ENCODE results near the gene PCDHGB3.
A peak's percentile ranks its signal among the peaks of the same experiment; 100 is the strongest.
"Not testable (repeated sequence)": the region's sequence is repeated elsewhere in the genome, so short reads cannot be mapped to it uniquely, and the experiment has no call there.

Gene PCDHGB3

DNA sequence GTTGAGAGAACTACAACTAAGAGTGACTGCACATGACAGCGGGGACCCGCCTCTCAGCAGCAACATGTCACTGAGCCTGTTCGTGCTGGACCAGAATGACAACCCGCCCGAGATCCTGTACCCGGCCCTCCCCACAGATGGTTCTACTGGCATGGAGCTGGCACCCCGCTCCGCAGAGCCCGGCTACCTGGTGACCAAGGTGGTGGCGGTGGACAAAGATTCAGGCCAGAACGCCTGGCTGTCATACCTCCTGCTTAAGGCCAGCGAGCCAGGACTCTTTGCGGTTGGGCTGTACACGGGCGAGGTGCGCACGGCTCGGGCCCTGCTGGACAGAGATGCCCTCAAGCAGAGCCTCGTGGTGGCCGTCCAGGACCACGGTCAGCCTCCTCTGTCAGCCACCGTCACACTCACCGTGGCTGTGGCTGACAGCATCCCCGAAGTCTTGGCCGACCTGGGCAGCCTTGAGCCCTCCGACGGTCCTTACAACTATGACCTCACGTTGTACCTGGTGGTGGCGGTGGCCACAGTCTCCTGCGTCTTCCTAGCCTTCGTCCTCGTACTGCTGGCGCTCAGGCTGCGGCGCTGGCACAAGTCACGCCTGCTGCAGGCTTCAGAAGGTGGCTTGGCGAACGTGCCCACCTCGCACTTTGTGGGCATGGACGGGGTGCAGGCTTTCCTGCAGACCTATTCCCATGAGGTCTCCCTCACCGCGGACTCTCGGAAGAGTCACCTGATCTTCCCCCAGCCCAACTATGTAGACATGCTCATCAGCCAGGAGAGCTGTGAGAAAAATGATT lies 14.6 kb downstream of the PCDHGB3 start:
- Histone ChIP-seq H3K4me3 (replicated peaks; ENCODE audit: insufficient read depth, low read length) (no peak overlapping the region), H3K27me3 (ENCODE audit: insufficient read depth, poor library complexity, severe bottlenecking) (no peaks in the 10 kb centered on the region), H3K27ac (replicated peaks) (no peak overlapping the region)
- no peak for TF ChIP-seq POLR2AphosphoS5 (IDR thresholded peaks at IDR 0.05; ENCODE audit: low read depth)
- TF ChIP-seq, protein P1, sequence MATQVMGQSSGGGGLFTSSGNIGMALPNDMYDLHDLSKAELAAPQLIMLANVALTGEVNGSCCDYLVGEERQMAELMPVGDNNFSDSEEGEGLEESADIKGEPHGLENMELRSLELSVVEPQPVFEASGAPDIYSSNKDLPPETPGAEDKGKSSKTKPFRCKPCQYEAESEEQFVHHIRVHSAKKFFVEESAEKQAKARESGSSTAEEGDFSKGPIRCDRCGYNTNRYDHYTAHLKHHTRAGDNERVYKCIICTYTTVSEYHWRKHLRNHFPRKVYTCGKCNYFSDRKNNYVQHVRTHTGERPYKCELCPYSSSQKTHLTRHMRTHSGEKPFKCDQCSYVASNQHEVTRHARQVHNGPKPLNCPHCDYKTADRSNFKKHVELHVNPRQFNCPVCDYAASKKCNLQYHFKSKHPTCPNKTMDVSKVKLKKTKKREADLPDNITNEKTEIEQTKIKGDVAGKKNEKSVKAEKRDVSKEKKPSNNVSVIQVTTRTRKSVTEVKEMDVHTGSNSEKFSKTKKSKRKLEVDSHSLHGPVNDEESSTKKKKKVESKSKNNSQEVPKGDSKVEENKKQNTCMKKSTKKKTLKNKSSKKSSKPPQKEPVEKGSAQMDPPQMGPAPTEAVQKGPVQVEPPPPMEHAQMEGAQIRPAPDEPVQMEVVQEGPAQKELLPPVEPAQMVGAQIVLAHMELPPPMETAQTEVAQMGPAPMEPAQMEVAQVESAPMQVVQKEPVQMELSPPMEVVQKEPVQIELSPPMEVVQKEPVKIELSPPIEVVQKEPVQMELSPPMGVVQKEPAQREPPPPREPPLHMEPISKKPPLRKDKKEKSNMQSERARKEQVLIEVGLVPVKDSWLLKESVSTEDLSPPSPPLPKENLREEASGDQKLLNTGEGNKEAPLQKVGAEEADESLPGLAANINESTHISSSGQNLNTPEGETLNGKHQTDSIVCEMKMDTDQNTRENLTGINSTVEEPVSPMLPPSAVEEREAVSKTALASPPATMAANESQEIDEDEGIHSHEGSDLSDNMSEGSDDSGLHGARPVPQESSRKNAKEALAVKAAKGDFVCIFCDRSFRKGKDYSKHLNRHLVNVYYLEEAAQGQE (IDR thresholded peaks at IDR 0.05; ENCODE audit: insufficient replicate concordance, low read depth) = no peak
- TF ChIP-seq SPI1 (IDR thresholded peaks at IDR 0.05; ENCODE audit: borderline replicate concordance, low read depth) = no peak
- no peak for TF ChIP-seq GABPA (IDR thresholded peaks at IDR 0.05; ENCODE audit: low read depth)
- TF ChIP-seq, protein P2, sequence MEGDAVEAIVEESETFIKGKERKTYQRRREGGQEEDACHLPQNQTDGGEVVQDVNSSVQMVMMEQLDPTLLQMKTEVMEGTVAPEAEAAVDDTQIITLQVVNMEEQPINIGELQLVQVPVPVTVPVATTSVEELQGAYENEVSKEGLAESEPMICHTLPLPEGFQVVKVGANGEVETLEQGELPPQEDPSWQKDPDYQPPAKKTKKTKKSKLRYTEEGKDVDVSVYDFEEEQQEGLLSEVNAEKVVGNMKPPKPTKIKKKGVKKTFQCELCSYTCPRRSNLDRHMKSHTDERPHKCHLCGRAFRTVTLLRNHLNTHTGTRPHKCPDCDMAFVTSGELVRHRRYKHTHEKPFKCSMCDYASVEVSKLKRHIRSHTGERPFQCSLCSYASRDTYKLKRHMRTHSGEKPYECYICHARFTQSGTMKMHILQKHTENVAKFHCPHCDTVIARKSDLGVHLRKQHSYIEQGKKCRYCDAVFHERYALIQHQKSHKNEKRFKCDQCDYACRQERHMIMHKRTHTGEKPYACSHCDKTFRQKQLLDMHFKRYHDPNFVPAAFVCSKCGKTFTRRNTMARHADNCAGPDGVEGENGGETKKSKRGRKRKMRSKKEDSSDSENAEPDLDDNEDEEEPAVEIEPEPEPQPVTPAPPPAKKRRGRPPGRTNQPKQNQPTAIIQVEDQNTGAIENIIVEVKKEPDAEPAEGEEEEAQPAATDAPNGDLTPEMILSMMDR (IDR thresholded peaks at IDR 0.05; ENCODE audit: insufficient read depth, low read length) = no peak
- no peak for DNase-seq (ENCODE audit: low read depth in 1 of 2, low spot score in 1 of 2)

DNA sequence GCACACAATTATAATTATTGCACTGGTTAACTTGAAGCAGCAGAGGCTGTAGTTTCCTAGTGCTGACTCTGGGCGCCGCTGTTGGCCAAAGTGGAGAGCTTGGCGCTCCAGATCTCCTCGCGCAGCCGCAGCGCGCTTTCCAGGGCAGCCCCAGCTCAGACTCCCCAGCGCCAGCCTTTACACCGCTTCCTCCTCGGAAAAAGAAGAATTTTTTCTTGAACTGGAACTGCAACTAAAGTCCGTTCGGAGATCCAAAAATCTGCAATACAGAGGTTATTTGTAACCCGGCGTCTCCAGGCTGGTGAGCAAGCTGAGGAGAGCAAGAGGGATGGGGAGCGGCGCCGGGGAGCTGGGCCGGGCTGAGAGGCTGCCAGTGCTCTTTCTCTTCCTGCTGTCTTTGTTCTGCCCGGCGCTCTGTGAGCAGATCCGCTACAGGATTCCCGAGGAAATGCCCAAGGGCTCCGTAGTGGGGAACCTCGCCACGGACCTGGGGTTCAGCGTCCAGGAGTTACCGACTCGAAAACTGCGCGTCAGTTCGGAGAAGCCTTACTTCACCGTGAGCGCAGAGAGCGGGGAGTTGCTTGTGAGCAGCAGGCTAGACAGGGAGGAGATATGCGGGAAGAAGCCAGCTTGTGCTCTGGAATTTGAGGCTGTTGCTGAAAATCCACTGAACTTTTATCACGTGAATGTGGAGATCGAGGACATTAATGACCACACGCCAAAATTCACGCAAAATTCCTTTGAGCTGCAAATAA lies 17.7 kb downstream of the PCDHGB3 start, which contains the start of gene PCDHGB4:
PCDHGB4 (plus strand) TSS at position 142 of the 755 bp plus-strand sequence; CDS start at position 329, 187 bp downstream.
- peak within 1 kb of the TSS; percentile 37 for H3K4me3 ChIP-seq (replicated peaks; ENCODE audit: insufficient read depth, low read length)
- not testable (repeated sequence) for H3K27me3 ChIP-seq (ENCODE audit: insufficient read depth, poor library complexity, severe bottlenecking); H3K27ac ChIP-seq (replicated peaks)
- DNase-seq (ENCODE audit: low read depth in 1 of 2, low spot score in 1 of 2) = peak in 1 of 2 experiments; percentile 65
- TF ChIP-seq, protein P2 (IDR thresholded peaks at IDR 0.05; ENCODE audit: insufficient read depth, low read length) = peak; percentile 38

DNA sequence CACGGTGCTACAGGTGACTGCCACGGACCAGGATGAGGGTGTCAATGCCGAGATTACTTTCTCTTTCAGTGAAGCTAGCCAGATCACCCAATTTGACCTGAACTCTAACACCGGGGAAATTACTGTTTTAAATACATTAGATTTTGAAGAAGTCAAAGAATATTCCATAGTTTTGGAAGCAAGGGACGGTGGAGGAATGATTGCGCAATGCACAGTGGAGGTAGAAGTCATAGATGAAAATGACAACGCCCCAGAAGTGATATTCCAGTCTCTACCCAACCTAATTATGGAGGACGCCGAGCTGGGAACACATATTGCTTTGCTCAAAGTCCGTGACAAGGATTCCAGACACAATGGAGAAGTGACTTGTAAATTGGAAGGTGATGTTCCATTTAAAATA lies 18.6 kb downstream of the PCDHGB3 start:
- TF ChIP-seq, protein P1 (IDR thresholded peaks at IDR 0.05; ENCODE audit: insufficient replicate concordance, low read depth) = no peak
- TF ChIP-seq GABPA (IDR thresholded peaks at IDR 0.05; ENCODE audit: low read depth) = no peak
- no peak for TF ChIP-seq POLR2AphosphoS5 (IDR thresholded peaks at IDR 0.05; ENCODE audit: low read depth)
- TF ChIP-seq, protein P2 (IDR thresholded peaks at IDR 0.05; ENCODE audit: insufficient read depth, low read length) = no peak
- TF ChIP-seq SPI1 (IDR thresholded peaks at IDR 0.05; ENCODE audit: borderline replicate concordance, low read depth) = no peak
- DNase-seq (ENCODE audit: low read depth in 1 of 2, low spot score in 1 of 2) = no peak
- Histone ChIP-seq H3K4me3 (replicated peaks; ENCODE audit: insufficient read depth, low read length) (no peak overlapping the region), H3K27me3 (ENCODE audit: insufficient read depth, poor library complexity, severe bottlenecking) (no peaks in the 10 kb centered on the region), H3K27ac (replicated peaks) (no peak overlapping the region)

All from HL-60 (cell line).